Stomach (tissue), 9 donors: Measurements from ENCODE around the gene PDLIM4. TPM values are rescaled to one million over a fixed set of nuclear protein-coding genes. Genes with fewer than 3 reads are reported as not detected.

Experiments
- DNase-seq, 2 donors: peaks; one replicate each; pipeline versions ENCODE4 v3.0.0 to v3.0.0-alpha.2; 2013 to 2019
- H3K27ac ChIP-seq, 5 donors: fragments of 200-600 bp in 4 of 5; sonication (generic) in 4 of 5; one replicate each; pipeline ENCODE4 v1.5.1; 2013 to 2019; ENCODE audit warnings: mild to moderate bottlenecking in 1 of 5, moderate library complexity in 1 of 5
- H3K27me3 ChIP-seq, 3 donors: fragments of 200-600 bp; sonication (generic); one replicate each; pipeline ENCODE4 v1.5.1; 2017 to 2019; ENCODE audit warnings: mixed run types in 1 of 3
- H3K36me3 ChIP-seq, 4 donors: fragments of 200-600 bp; sonication (generic); 1 replicate in 3 of 4; 2 replicates in 1 of 4; pipeline ENCODE4 v1.5.1; 2016 to 2019
- H3K4me1 ChIP-seq, 4 donors: fragments of 200-600 bp; sonication (generic); one replicate each; pipeline ENCODE4 v1.5.1; 2016 to 2019
- H3K4me3 ChIP-seq, 4 donors: fragments of 200-600 bp; sonication (generic) in 3 of 4; one replicate each; pipeline ENCODE4 v1.5.1; 2016 to 2019; ENCODE audit warnings: mild to moderate bottlenecking in 1 of 4
- H3K9me3 ChIP-seq, 4 donors: fragments of 200-600 bp; sonication (generic); one replicate each; pipeline ENCODE4 v1.5.1; 2016 to 2019
- CTCF ChIP-seq, 7 experiments: fragments of 450-650 bp in 4 of 7; fragments of 200-600 bp in 3 of 7; sonication (generic) in 3 of 7; IDR thresholded peaks; one replicate each; pipeline ENCODE4 v1.5.1; 2016 to 2019; ENCODE audit warnings: antibody characterized with exemption in 7 of 7, control low read depth in 2 of 7, mild to moderate bottlenecking in 1 of 7
- EP300 ChIP-seq: sonication (generic); formaldehyde crosslinking; IDR thresholded peaks from one replicate; pipeline ENCODE4 v1.6.1; 2017; ENCODE audit warnings: antibody characterized with exemption
- POLR2A ChIP-seq, 4 donors: fragments of 450-650 bp; IDR thresholded peaks; one replicate each; pipeline ENCODE4 v1.6.1; 2016; ENCODE audit warnings: antibody characterized with exemption in 4 of 4, control low read depth in 2 of 4, mild to moderate bottlenecking in 1 of 4, moderate library complexity in 1 of 4
- POLR2AphosphoS5 ChIP-seq, 3 donors: sonication (generic); formaldehyde crosslinking; IDR thresholded peaks; one replicate each; pipeline ENCODE4 v1.6.1; 2016; ENCODE audit warnings: antibody characterized with exemption in 3 of 3
- WGBS, 5 donors: extraction: QIAGEN DNeasy Blood & Tissue Kit in 3 of 5; methylation state at CpG; one replicate each; pipeline versions ENCODE4 v1.1.5 to v1.1.7; 2013 to 2018; 5-methylcytosine and 5-hydroxymethylcytosine counted together
- intact Hi-C: fragments of 100-400 bp; cut with DNase I; formaldehyde crosslinking; loops from one replicate; pipeline ENCODE4 v1.15.1; 2023; ENCODE audit warnings: low total_unique reads
- polyA plus RNA-seq, 3 donors: library from polyadenylated mRNA; stranded (reverse); fragments of 200-250 nt; gene quantifications; one replicate each; pipeline ENCODE4 v1.2.3, GENCODE V29; 2013
- total RNA-seq, 5 donors: library from RNA; depleted of rRNA; stranded (reverse); fragments of >200 nt; gene quantifications; one replicate each; pipeline versions ENCODE4 v1.1.0 to v1.2.3, GENCODE V29; 2014 to 2016
- donor health status: healthy with polysubstance abuse.
- donor health status: Bipolar disorder and iron deficiency.
- donor health status: healthy.

PDLIM4 gene
- total and polyA plus RNA-seq, 8 donors = 11.2 to 52.4 (median 17.0) TPM; not detected in 1

- intact Hi-C loops = no loop called here
- H3K36me3 ChIP-seq = no peaks in the 10 kb centered on the region
- no peak for DNase-seq
- no peak for TF ChIP-seq CTCF (IDR thresholded peaks at IDR 0.05)
- TF ChIP-seq POLR2A (IDR thresholded peaks at IDR 0.05) = no peak
- TF ChIP-seq POLR2AphosphoS5 (IDR thresholded peaks at IDR 0.05) = no peak
- TF ChIP-seq EP300 = no peak
- peaks cover 0 to 13% (median 5%) of the 10 kb centered on the region in 4 donors for H3K9me3 ChIP-seq
- H3K27me3 ChIP-seq = no peaks in the 10 kb centered on the region
- H3K27ac ChIP-seq = no peak overlapping the region
- no peak overlapping the region for H3K4me3 ChIP-seq
- 83 to 95% (median 89%) methylated on average over 2 of the region's 2 CpGs for WGBS, 5 donors
- peaks cover 0 to 21% (median 14%) of the 10 kb centered on the region in 4 donors for H3K4me1 ChIP-seq
Measured at GRCh38 chr5:132305420-132305819, 47.9 kb downstream of the PDLIM4 start.

- Histone ChIP-seq H3K27me3 (no peaks in the 10 kb centered on the region), H3K4me3 (no peak overlapping the region), H3K4me1 (no peaks in the 10 kb centered on the region), H3K27ac (no peak overlapping the region), H3K9me3 (peaks cover 0 to 13% (median 5%) of the 10 kb centered on the region in 4 donors), H3K36me3 (peaks cover 0 to 2% (median under 1%) of the 10 kb centered on the region in 4 donors)
- intact Hi-C loops = no loop called here
- no peak for DNase-seq
- TF ChIP-seq POLR2AphosphoS5 (IDR thresholded peaks at IDR 0.05) (no peak), POLR2A (IDR thresholded peaks at IDR 0.05) (no peak), EP300 (no peak)
- WGBS, 5 donors = 79 to 95% (median 91%) methylated on average over 4 of the region's 4 CpGs
Measured at GRCh38 chr5:132308701-132309100, 51.2 kb downstream of the PDLIM4 start.

GRCh38 chr5:132309679-132310078, 52.2 kb downstream of the PDLIM4 start:
- no peak for DNase-seq
- Histone ChIP-seq H3K27ac (no peak overlapping the region), H3K4me1 (no peaks in the 10 kb centered on the region), H3K36me3 (peaks cover 0 to 10% (median 2%) of the 10 kb centered on the region in 4 donors), H3K27me3 (no peaks in the 10 kb centered on the region), H3K4me3 (no peak overlapping the region), H3K9me3 (peaks cover 0 to 10% (median 5%) of the 10 kb centered on the region in 4 donors)
- TF ChIP-seq POLR2A (IDR thresholded peaks at IDR 0.05) = no peak
- no peak for TF ChIP-seq CTCF (IDR thresholded peaks at IDR 0.05)
- no peak for TF ChIP-seq EP300
- TF ChIP-seq POLR2AphosphoS5 (IDR thresholded peaks at IDR 0.05) = no peak
- intact Hi-C loops = no loop called here

- Histone ChIP-seq H3K4me1 (no peaks in the 10 kb centered on the region), H3K4me3 (no peak overlapping the region), H3K27me3 (no peaks in the 10 kb centered on the region), H3K36me3 (peaks cover 0 to 17% (median 2%) of the 10 kb centered on the region in 4 donors), H3K9me3 (peaks cover 0 to 7% (median 3%) of the 10 kb centered on the region in 4 donors), H3K27ac (no peak overlapping the region)
- intact Hi-C loops = no loop called here
- no peak for DNase-seq
- 57 to 76% (median 62%) methylated on average over 9 to 11 of the region's 11 CpGs for WGBS, 5 donors
- TF ChIP-seq POLR2AphosphoS5 (IDR thresholded peaks at IDR 0.05) (no peak), EP300 (no peak), CTCF (IDR thresholded peaks at IDR 0.05) (no peak), POLR2A (IDR thresholded peaks at IDR 0.05) (no peak)
Measured at GRCh38 chr5:132310141-132310834, 52.8 kb downstream of the PDLIM4 start.

- no peak overlapping the region for H3K4me3 ChIP-seq
- no peaks in the 10 kb centered on the region for H3K4me1 ChIP-seq
- no peak for DNase-seq
- no peaks in the 10 kb centered on the region for H3K9me3 ChIP-seq
- no peak overlapping the region for H3K27ac ChIP-seq
- H3K27me3 ChIP-seq = no peaks in the 10 kb centered on the region
- WGBS, 5 donors = 78 to 94% (median 86%) methylated on average over 4 of the region's 4 CpGs
- intact Hi-C loops = no loop called here
- no peak for TF ChIP-seq POLR2A (IDR thresholded peaks at IDR 0.05)
- no peak for TF ChIP-seq EP300
- no peak for TF ChIP-seq CTCF (IDR thresholded peaks at IDR 0.05)
- TF ChIP-seq POLR2AphosphoS5 (IDR thresholded peaks at IDR 0.05) = no peak
- peaks cover 0 to 27% (median 2%) of the 10 kb centered on the region in 4 donors for H3K36me3 ChIP-seq
Measured at GRCh38 chr5:132313366-132313765, 55.9 kb downstream of the PDLIM4 start.
